GM20431 (cell line): ENCODE data around the gene APRT.
"Not testable (repeated sequence)": the region's sequence is repeated elsewhere in the genome, so short reads cannot be mapped to it uniquely, and the experiment has no call there.

ENCODE experiments used
- in situ Hi-C: fragments of 300-500 bp; cut with MseI, MboI; formaldehyde crosslinking; loops from one replicate; pipeline ENCODE4 v1.15.0; 2020; ENCODE audit warnings: low sequenced_read_pairs; ENCODE audit not compliant: unreplicated experiment

APRT gene

GRCh38 chr16:88778271-88778525 is 33.5 kb downstream of the APRT start:
- in situ Hi-C loops = no loop called here

- in situ Hi-C loops = no loop called here
Measured at GRCh38 chr16:88777471-88778270, 34.1 kb downstream of the APRT start.

GRCh38 chr16:88775825-88776224 is 35.9 kb downstream of the APRT start:
- in situ Hi-C loops = no loop called here

- in situ Hi-C loops = no loop called here
Measured at GRCh38 chr16:88774544-88775393, 37.0 kb downstream of the APRT start.

- in situ Hi-C loops = no loop called here
Measured at GRCh38 chr16:88773812-88774291, 37.9 kb downstream of the APRT start.

GRCh38 chr16:88772871-88773811 is 38.6 kb downstream of the APRT start:
- in situ Hi-C loops = no loop called here

- in situ Hi-C loops = not testable (repeated sequence)
Measured at GRCh38 chr16:88771781-88772180, 39.9 kb downstream of the APRT start.

- in situ Hi-C loops = no loop called here
Measured at GRCh38 chr16:88771294-88771772, 40.4 kb downstream of the APRT start.

GRCh38 chr16:88770461-88771293 is 41.1 kb downstream of the APRT start:
- in situ Hi-C loops = no loop called here

- in situ Hi-C loops = no loop called here
Measured at GRCh38 chr16:88769617-88770460, 41.9 kb downstream of the APRT start.

GRCh38 chr16:88768071-88768783 is 43.5 kb downstream of the APRT start:
- in situ Hi-C loops = no loop called here

GRCh38 chr16:88767546-88768070 is 44.1 kb downstream of the APRT start:
- in situ Hi-C loops = no loop called here

GRCh38 chr16:88766975-88767374 is 44.8 kb downstream of the APRT start:
- in situ Hi-C loops = no loop called here

- in situ Hi-C loops = no loop called here
Measured at GRCh38 chr16:88764913-88765349, 46.8 kb downstream of the APRT start.

GRCh38 chr16:88764080-88764479 is 47.6 kb downstream of the APRT start:
- in situ Hi-C loops = no loop called here

- in situ Hi-C loops = no loop called here
Measured at GRCh38 chr16:88763502-88764053, 48.1 kb downstream of the APRT start.

GRCh38 chr16:88762941-88763340 is 48.8 kb downstream of the APRT start:
- in situ Hi-C loops = no loop called here
